ENCODE data around the gene C1orf122. TPM values are rescaled to one million over a fixed set of nuclear protein-coding genes. Genes with fewer than 3 reads are reported as not detected.
A peak's percentile ranks its signal among the peaks of the same experiment; 100 is the strongest.

Gene C1orf122
- total RNA-seq, 3 donors from 2014 or later, result 29.2 to 39.0 (median 34.2) TPM

GRCh38 chr1:37844536-37844935 lies 36.9 kb downstream of the C1orf122 start:
- Histone ChIP-seq H3K9me3 (no peaks in the 10 kb centered on the region), H3K4me3 (no peak overlapping the region), H3K4me1 (ENCODE audit: low read depth) (peaks cover 11% of the 10 kb centered on the region), H3K36me3 (ENCODE audit: low read depth) (no peaks in the 10 kb centered on the region)
- no peak for TF ChIP-seq CTCF (IDR thresholded peaks at IDR 0.05)
- ATAC-seq (no peak), DNase-seq (no peak)
- intact Hi-C loops (cut with DNase I, micrococcal nuclease), result no loop called here

GRCh38 chr1:37845049-37845646 lies 37.6 kb downstream of the C1orf122 start:
- Histone ChIP-seq H3K36me3 (ENCODE audit: low read depth) (no peaks in the 10 kb centered on the region), H3K4me1 (ENCODE audit: low read depth) (peaks cover 11% of the 10 kb centered on the region), H3K9me3 (no peaks in the 10 kb centered on the region), H3K4me3 (no peak overlapping the region)
- ATAC-seq, result peak; percentile 44
- no peak for TF ChIP-seq CTCF (IDR thresholded peaks at IDR 0.05)
- intact Hi-C loops (cut with DNase I, micrococcal nuclease), result no loop called here
- no peak for DNase-seq

GRCh38 chr1:37845786-37846185 lies 38.2 kb downstream of the C1orf122 start:
- H3K4me3 ChIP-seq, result no peak overlapping the region
- TF ChIP-seq CTCF (IDR thresholded peaks at IDR 0.05), result no peak
- DNase-seq (no peak), ATAC-seq (no peak)
- H3K36me3 ChIP-seq (ENCODE audit: low read depth), result no peaks in the 10 kb centered on the region
- intact Hi-C loops (cut with DNase I, micrococcal nuclease), result no loop called here
- H3K4me1 ChIP-seq (ENCODE audit: low read depth), result peaks cover 11% of the 10 kb centered on the region
- no peaks in the 10 kb centered on the region for H3K9me3 ChIP-seq

- Histone ChIP-seq H3K4me3 (no peak overlapping the region), H3K9me3 (no peaks in the 10 kb centered on the region), H3K36me3 (ENCODE audit: low read depth) (no peaks in the 10 kb centered on the region), H3K4me1 (ENCODE audit: low read depth) (peaks cover 11% of the 10 kb centered on the region)
- TF ChIP-seq CTCF (IDR thresholded peaks at IDR 0.05), result no peak
- DNase-seq, result peak in 1 of 3 donors; percentile 42
- ATAC-seq, result peak; percentile 96
- intact Hi-C loops (cut with DNase I, micrococcal nuclease), result no loop called here
These were observed 39.2 kb downstream of the C1orf122 start for GRCh38 chr1:37846647-37847339.

GRCh38 chr1:37849480-37849879 lies 41.9 kb downstream of the C1orf122 start:
- intact Hi-C loops (cut with DNase I, micrococcal nuclease), result no loop called here
- no peak for TF ChIP-seq CTCF (IDR thresholded peaks at IDR 0.05)
- ATAC-seq (no peak), DNase-seq (no peak)
- Histone ChIP-seq H3K36me3 (ENCODE audit: low read depth) (no peaks in the 10 kb centered on the region), H3K4me1 (ENCODE audit: low read depth) (peaks cover 11% of the 10 kb centered on the region), H3K4me3 (no peak overlapping the region), H3K9me3 (no peaks in the 10 kb centered on the region)

All from mucosa of descending colon (tissue), 3 donors.